Kidney (tissue), 14 donors: ENCODE measurements around the gene SLCO4A1. TPM values are rescaled to one million over a fixed set of nuclear protein-coding genes. Genes with fewer than 3 reads are reported as not detected.
A peak's percentile ranks its signal among the peaks of the same experiment; 100 is the strongest.

Source experiments
- DNase-seq, 5 donors: peaks; one replicate each; pipeline ENCODE4 v3.0.0-alpha.2; 2013 to 2020
- FAIRE-seq: peaks from 2 replicates; lab custom pipeline; 2012; peaks lifted over from hg19 to GRCh38; lab: Jason Lieb, UNC
- H3K27ac ChIP-seq, 2 donors: one replicate each; pipeline ENCODE4 v1.7.0; 2013; ENCODE audit warnings: low read depth in 2 of 2, low read length in 2 of 2, inconsistent platforms in 1 of 2
- H3K27me3 ChIP-seq: one replicate; pipeline ENCODE4 v1.7.1; 2013; ENCODE audit warnings: low read length, inconsistent platforms; ENCODE audit not compliant: control insufficient read depth, insufficient read depth
- H3K36me3 ChIP-seq, 3 donors: one replicate each; pipeline versions ENCODE4 v1.7.0 to v1.7.1; 2013; ENCODE audit warnings: low read length in 3 of 3, control low read depth in 1 of 3, inconsistent platforms in 1 of 3; ENCODE audit not compliant: insufficient read depth in 3 of 3, control insufficient read depth in 2 of 3
- H3K4me1 ChIP-seq, 3 donors: one replicate each; pipeline versions ENCODE4 v1.7.0 to v1.7.1; 2013; ENCODE audit warnings: low read length in 3 of 3, inconsistent platforms in 1 of 3, low read depth in 1 of 3; ENCODE audit not compliant: control insufficient read depth in 2 of 3, insufficient read depth in 2 of 3
- H3K4me3 ChIP-seq, 3 donors: one replicate each; pipeline versions ENCODE4 v1.7.0 to v1.8.1; 2013; ENCODE audit warnings: low read length in 3 of 3, control low read depth in 1 of 3, inconsistent platforms in 1 of 3
- H3K9ac ChIP-seq, 3 donors: one replicate each; pipeline versions ENCODE4 v1.7.0 to v1.7.1; 2013; ENCODE audit warnings: low read length in 3 of 3, control low read depth in 1 of 3, inconsistent platforms in 1 of 3
- H3K9me3 ChIP-seq, 3 donors: one replicate each; pipeline versions ENCODE4 v1.7.0 to v1.7.1; 2013; ENCODE audit warnings: low read length in 3 of 3, control low read depth in 1 of 3, inconsistent platforms in 1 of 3; ENCODE audit not compliant: control insufficient read depth in 2 of 3, insufficient read depth in 1 of 3
- intact Hi-C: fragments of 100-400 bp; cut with DNase I; formaldehyde crosslinking; loops from one replicate; pipeline ENCODE4 v1.11.1; 2022
- polyA plus RNA-seq: library from polyadenylated mRNA; stranded (reverse); fragments of 350-450 nt; fragmentation: Illumina TruSeq; extraction: RNeasy Lipid Tissue Mini Kit (QIAGEN cat#74804); gene quantifications from one replicate; pipeline ENCODE4 v1.2.3, GENCODE V29; 2014; ENCODE audit warnings: low read depth, low replicate concordance; ENCODE audit not compliant: insufficient read depth
- total RNA-seq: library from RNA; stranded (reverse); fragmentation: NEBNext Ultra II Directional; extraction: Animal tissue kit (Norgen Biotek cat#: 25700); gene quantifications from one replicate; pipeline ENCODE4 v1.2.1, GENCODE V29; 2021
- TF ChIP-seq, protein P1 (sequence below): IDR thresholded peaks from 3 replicates; pipeline ENCODE4 v1.5.1; 2012; ENCODE audit warnings: mild to moderate bottlenecking, moderate library complexity, borderline replicate concordance; ENCODE audit not compliant: insufficient read depth; ENCODE audit errors: extremely low read depth
- donor health status: control.
- donor health status: control.
- donor health status: control.
- donor health status: control.
- donor health status: control.
- donor health status: DM: yes; HTN: yes; CAD: no.
- donor health status: Normal renal cell carcinoma (clear cell type).

Gene SLCO4A1
- total and polyA plus RNA-seq, 2 donors from 2014 or later, result 12.4 to 80.3 TPM

DNA sequence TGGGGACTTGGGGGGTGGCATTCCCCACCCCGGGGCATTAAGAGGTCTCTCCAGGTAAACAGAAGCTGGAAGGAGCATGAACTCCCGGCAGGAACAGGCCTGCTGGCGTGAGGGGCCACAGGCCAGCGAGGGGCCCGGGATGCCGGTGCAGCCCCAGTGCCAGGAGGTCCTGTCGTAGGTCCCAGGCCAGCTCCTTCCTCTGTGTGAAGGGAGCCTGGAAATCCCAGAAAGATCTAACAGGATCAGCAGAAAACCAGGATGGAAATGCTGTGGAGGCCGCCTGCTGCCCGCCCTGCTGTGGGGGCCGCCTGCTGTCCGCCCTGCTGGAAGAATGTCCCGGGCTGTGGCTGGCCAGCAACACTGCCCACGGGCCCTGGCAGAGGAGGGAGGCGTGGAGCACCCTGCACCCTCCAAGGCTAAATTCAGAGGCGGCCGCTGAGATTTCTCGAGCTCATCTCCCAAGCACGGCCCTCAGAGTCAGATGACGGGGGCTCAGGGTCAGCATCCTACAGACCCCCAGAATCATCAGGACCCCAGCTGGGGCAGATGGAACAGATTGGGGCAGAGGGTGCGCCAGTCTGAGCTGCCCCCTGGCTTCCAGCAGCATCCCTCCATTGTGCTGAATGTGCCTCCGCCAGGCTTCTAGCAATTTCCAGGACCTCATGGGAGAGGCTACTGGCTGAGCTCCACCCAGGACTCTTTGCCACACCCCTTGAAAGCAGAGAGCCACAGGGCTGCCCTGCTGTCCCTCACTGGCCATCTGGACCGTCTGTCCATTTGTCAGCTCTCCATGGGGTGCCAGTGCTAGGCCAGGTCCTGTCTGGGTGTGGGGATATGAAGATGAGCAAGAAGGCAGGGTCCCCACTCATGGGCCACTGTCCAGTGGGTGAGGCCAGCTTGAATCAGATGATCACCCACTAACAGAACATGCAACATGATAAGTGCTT is 32.2 kb upstream of the SLCO4A1 start:
- Histone ChIP-seq H3K27me3 (no peaks in the 10 kb centered on the region), H3K9ac (no peak overlapping the region), H3K4me1 (peaks cover 0 to 14% (median 7%) of the 10 kb centered on the region in 3 donors), H3K36me3 (no peaks in the 10 kb centered on the region), H3K9me3 (no peaks in the 10 kb centered on the region), H3K4me3 (no peak overlapping the region), H3K27ac (no peak overlapping the region)
- peak in 1 of 5 donors; percentile 54 for DNase-seq
- TF ChIP-seq, protein P1, sequence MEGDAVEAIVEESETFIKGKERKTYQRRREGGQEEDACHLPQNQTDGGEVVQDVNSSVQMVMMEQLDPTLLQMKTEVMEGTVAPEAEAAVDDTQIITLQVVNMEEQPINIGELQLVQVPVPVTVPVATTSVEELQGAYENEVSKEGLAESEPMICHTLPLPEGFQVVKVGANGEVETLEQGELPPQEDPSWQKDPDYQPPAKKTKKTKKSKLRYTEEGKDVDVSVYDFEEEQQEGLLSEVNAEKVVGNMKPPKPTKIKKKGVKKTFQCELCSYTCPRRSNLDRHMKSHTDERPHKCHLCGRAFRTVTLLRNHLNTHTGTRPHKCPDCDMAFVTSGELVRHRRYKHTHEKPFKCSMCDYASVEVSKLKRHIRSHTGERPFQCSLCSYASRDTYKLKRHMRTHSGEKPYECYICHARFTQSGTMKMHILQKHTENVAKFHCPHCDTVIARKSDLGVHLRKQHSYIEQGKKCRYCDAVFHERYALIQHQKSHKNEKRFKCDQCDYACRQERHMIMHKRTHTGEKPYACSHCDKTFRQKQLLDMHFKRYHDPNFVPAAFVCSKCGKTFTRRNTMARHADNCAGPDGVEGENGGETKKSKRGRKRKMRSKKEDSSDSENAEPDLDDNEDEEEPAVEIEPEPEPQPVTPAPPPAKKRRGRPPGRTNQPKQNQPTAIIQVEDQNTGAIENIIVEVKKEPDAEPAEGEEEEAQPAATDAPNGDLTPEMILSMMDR, result no peak
- intact Hi-C loops, result no loop called here
- no peak for FAIRE-seq

DNA sequence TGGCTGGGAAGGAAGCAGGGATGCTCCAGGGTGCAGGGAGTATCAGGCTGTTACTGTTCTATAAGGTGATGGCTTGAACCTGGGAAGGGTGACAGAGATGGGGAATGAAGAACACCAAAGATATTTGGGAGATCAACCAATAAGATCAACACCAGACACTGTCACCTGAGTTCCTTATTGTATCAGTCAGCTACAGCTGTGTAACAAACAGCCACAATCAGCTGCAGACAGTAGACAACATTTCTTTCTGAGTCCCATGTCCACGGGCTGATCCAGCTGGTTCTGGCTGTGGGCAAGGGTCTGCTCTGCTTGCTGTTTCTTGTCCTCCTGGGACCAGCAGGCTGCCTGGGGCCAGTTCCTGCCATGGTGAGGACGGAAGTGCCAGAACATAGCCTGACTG is 31.3 kb upstream of the SLCO4A1 start:
- Histone ChIP-seq H3K27me3 (no peaks in the 10 kb centered on the region), H3K9ac (no peak overlapping the region), H3K4me3 (no peak overlapping the region), H3K27ac (no peak overlapping the region), H3K4me1 (peaks cover 0 to 8% (median 4%) of the 10 kb centered on the region in 3 donors), H3K36me3 (no peaks in the 10 kb centered on the region), H3K9me3 (no peaks in the 10 kb centered on the region)
- no peak for FAIRE-seq
- intact Hi-C loops, result no loop called here
- TF ChIP-seq, protein P1, result no peak
- DNase-seq, result no peak

DNA sequence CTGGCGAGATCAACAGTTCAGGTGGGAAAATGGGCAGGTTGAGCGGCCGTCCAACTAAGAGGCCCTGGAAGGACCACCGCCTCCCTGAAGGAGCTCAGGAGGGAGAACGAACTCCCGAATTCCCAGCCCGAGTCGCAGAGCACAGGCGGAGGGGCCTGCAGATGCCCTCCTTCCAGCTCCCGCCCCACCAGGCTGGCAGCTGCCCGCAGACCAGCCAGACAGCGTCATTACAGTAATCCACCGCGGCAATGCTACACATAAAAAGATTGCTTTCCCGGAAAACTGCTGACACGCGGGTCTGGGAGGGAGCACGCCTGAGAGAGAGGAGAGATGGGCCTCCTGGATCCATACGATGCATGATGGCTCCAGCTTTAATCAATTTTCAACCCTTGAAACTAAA is 30.5 kb upstream of the SLCO4A1 start:
- Histone ChIP-seq H3K9me3 (no peaks in the 10 kb centered on the region), H3K9ac (no peak overlapping the region), H3K27me3 (no peaks in the 10 kb centered on the region), H3K36me3 (no peaks in the 10 kb centered on the region), H3K27ac (no peak overlapping the region), H3K4me1 (peaks cover 0 to 3% (median 0%) of the 10 kb centered on the region in 3 donors), H3K4me3 (no peak overlapping the region)
- FAIRE-seq, result no peak
- TF ChIP-seq, protein P1, result no peak
- peak in 1 of 5 donors; percentile 55 for DNase-seq
- intact Hi-C loops, result no loop called here
